ENCODE results near the gene RNF144A.

Gene RNF144A

DNA sequence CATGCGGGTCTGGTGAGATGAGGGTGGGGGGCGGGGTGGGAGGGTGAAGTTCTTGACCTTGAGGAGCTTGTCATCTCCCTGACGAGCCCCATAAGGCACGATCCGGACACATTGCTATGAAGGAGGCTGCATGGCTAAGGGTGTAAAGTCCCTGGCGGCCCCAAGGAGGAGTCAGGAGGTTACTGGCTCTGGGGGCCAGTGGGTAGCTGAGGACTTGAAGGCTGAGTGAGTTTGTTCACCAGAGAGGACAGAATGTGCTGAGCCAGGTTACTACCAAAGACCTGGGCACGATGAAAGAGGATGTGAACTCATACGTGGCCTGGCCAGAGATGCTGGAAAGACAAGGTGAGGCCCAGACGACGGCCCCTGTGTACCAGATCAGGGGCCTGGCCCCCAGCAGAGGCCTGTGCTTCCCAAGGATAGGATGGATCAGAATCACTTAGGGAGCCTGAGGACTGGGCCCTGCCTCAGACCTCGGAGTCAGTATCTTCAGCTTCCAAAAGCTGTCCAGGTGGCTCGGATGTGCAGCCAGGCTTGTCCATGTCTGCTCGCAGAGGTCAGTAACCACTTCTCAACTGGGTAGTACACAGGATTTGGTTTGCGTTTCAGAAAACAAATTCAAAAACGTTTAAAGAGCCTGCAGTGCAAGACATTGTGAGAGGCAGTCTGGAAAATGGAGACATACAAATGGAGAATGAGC, 110.9 kb downstream of the RNF144A start:
- no peaks in the 10 kb centered on the region for H3K9me3 ChIP-seq (ENCODE audit: control insufficient read depth, low read length)
- no peak overlapping the region for H3K27ac ChIP-seq (ENCODE audit: insufficient read depth, low read depth, low read length, poor library complexity, severe bottlenecking)
- no peak overlapping the region for H3K4me3 ChIP-seq (ENCODE audit: insufficient read depth, low read depth, low read length)
- H3K36me3 ChIP-seq (ENCODE audit: control insufficient read depth, insufficient read depth, low read length) = peaks cover 9% of the 10 kb centered on the region
- no peaks in the 10 kb centered on the region for H3K27me3 ChIP-seq (ENCODE audit: control insufficient read depth, insufficient read depth, low read length, poor library complexity, severe bottlenecking)
- WGBS, 2 experiments = 92 to 93% methylated on average over 15 of the region's 15 CpGs
- no peaks in the 10 kb centered on the region for H3K4me1 ChIP-seq (ENCODE audit: control insufficient read depth, insufficient read depth, low read length)

DNA sequence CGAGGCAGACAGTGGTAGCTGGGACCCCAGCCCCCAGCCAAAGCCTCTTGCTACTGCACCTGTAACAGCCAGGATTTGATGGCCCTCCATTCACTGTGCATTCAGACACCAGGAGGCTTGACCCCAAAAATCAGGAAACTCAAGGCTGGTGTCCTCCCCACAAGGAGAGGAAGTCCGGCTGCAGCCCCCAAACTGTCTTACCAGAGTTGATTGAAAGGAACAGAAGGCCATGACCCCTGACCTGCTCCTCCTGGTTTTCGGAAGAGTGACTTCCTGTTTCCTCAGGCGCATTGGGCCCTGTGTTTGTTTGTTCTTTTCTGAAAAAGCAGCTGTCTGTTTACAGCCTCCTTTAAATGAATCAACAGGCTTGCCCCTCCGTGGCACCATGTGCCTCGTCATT, 111.6 kb downstream of the RNF144A start:
- WGBS, 2 experiments = 90% methylated on average over 6 of the region's 6 CpGs
- no peak overlapping the region for H3K4me3 ChIP-seq (ENCODE audit: insufficient read depth, low read depth, low read length)
- no peak overlapping the region for H3K27ac ChIP-seq (ENCODE audit: insufficient read depth, low read depth, low read length, poor library complexity, severe bottlenecking)
- H3K36me3 ChIP-seq (ENCODE audit: control insufficient read depth, insufficient read depth, low read length) = peaks cover 9% of the 10 kb centered on the region
- H3K27me3 ChIP-seq (ENCODE audit: control insufficient read depth, insufficient read depth, low read length, poor library complexity, severe bottlenecking) = no peaks in the 10 kb centered on the region
- H3K9me3 ChIP-seq (ENCODE audit: control insufficient read depth, low read length) = no peaks in the 10 kb centered on the region
- no peaks in the 10 kb centered on the region for H3K4me1 ChIP-seq (ENCODE audit: control insufficient read depth, insufficient read depth, low read length)

- H3K36me3 ChIP-seq (ENCODE audit: control insufficient read depth, insufficient read depth, low read length) = peaks cover 6% of the 10 kb centered on the region
- 91 to 92% methylated on average over 13 of the region's 13 CpGs for WGBS, 2 experiments
- no peaks in the 10 kb centered on the region for H3K9me3 ChIP-seq (ENCODE audit: control insufficient read depth, low read length)
- H3K4me1 ChIP-seq (ENCODE audit: control insufficient read depth, insufficient read depth, low read length) = no peaks in the 10 kb centered on the region
- H3K27ac ChIP-seq (ENCODE audit: insufficient read depth, low read depth, low read length, poor library complexity, severe bottlenecking) = no peak overlapping the region
- no peak overlapping the region for H3K4me3 ChIP-seq (ENCODE audit: insufficient read depth, low read depth, low read length)
- H3K27me3 ChIP-seq (ENCODE audit: control insufficient read depth, insufficient read depth, low read length, poor library complexity, severe bottlenecking) = no peaks in the 10 kb centered on the region
These were observed 112.3 kb downstream of the RNF144A start for GRCh38 chr2:7029291-7030059.

GRCh38 chr2:7030810-7031209, 113.6 kb downstream of the RNF144A start:
- Histone ChIP-seq H3K36me3 (ENCODE audit: control insufficient read depth, insufficient read depth, low read length) (no peaks in the 10 kb centered on the region), H3K4me3 (ENCODE audit: insufficient read depth, low read depth, low read length) (no peak overlapping the region), H3K4me1 (ENCODE audit: control insufficient read depth, insufficient read depth, low read length) (no peaks in the 10 kb centered on the region), H3K27me3 (ENCODE audit: control insufficient read depth, insufficient read depth, low read length, poor library complexity, severe bottlenecking) (no peaks in the 10 kb centered on the region), H3K9me3 (ENCODE audit: control insufficient read depth, low read length) (no peaks in the 10 kb centered on the region), H3K27ac (ENCODE audit: insufficient read depth, low read depth, low read length, poor library complexity, severe bottlenecking) (no peak overlapping the region)
- WGBS, 2 experiments = 92 to 94% methylated on average over 11 of the region's 11 CpGs

GRCh38 chr2:7031547-7032245, 114.5 kb downstream of the RNF144A start:
- no peaks in the 10 kb centered on the region for H3K4me1 ChIP-seq (ENCODE audit: control insufficient read depth, insufficient read depth, low read length)
- H3K9me3 ChIP-seq (ENCODE audit: control insufficient read depth, low read length) = no peaks in the 10 kb centered on the region
- H3K4me3 ChIP-seq (ENCODE audit: insufficient read depth, low read depth, low read length) = no peak overlapping the region
- H3K36me3 ChIP-seq (ENCODE audit: control insufficient read depth, insufficient read depth, low read length) = no peaks in the 10 kb centered on the region
- WGBS, 2 experiments = 91% methylated on average over 25 of the region's 25 CpGs
- no peaks in the 10 kb centered on the region for H3K27me3 ChIP-seq (ENCODE audit: control insufficient read depth, insufficient read depth, low read length, poor library complexity, severe bottlenecking)
- H3K27ac ChIP-seq (ENCODE audit: insufficient read depth, low read depth, low read length, poor library complexity, severe bottlenecking) = no peak overlapping the region

DNA sequence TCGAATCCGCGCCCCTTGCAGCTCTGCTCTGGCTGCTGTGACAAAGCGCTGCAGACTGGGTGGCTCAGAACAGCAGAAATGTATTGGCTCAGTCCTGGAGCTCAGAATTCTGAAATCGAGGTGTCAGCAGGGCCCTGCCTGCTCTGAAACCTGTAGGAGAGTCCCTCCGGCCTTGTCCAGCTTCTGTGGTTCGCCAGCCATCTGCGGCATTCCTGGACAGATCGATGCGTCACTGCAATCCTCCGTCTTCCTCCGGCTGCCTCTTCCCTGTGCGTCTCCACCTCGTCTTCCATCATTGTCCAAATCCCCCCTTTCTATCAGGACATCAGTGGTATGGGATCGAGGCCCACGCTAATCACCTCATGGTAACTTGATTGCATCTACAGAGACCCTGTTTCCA, 115.2 kb downstream of the RNF144A start:
- H3K4me3 ChIP-seq (ENCODE audit: insufficient read depth, low read depth, low read length) = no peak overlapping the region
- H3K27me3 ChIP-seq (ENCODE audit: control insufficient read depth, insufficient read depth, low read length, poor library complexity, severe bottlenecking) = no peaks in the 10 kb centered on the region
- WGBS, 2 experiments = 95 to 96% methylated on average over 16 of the region's 16 CpGs
- H3K4me1 ChIP-seq (ENCODE audit: control insufficient read depth, insufficient read depth, low read length) = no peaks in the 10 kb centered on the region
- H3K9me3 ChIP-seq (ENCODE audit: control insufficient read depth, low read length) = no peaks in the 10 kb centered on the region
- no peak overlapping the region for H3K27ac ChIP-seq (ENCODE audit: insufficient read depth, low read depth, low read length, poor library complexity, severe bottlenecking)
- H3K36me3 ChIP-seq (ENCODE audit: control insufficient read depth, insufficient read depth, low read length) = no peaks in the 10 kb centered on the region

DNA sequence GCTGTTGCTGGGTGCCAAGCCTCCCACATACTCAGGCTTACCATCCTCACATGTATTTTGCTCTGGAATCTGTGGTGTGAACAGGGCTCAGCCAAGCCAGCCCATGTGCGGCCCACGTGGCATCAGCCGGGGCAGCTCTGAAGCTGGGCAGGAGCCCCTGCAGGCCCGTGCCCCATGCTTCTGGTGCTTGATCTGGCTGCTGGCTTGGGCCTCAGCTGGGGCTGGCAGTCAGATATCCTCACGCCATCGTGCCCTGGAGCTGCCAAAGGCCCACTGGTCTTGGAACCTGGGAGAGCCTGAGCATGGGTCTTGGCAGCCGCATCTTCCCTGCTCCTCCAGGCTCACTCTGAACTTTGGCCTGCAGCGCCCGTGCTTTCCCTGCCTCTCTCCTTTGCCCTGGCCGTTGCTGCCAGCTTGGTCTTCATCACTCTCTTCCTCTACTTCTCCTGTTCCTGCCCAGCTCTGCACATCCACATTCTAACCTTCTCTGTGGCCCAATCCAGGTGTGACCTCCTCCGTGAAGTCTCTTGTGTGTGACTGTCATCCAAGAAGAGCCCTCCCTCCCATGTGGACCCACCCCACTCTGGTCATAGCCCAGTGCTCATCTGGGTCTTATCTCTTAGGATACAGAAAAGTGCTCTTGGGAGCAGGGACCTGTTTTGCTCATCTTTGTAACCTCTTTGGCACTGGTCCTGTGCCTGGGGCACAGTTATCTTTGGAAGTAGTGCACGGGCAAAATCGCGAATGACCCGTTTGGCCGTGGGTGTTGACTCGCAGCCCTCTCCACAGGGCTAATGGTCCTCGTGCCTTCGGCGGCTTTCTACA, 116.1 kb downstream of the RNF144A start:
- Histone ChIP-seq H3K4me1 (ENCODE audit: control insufficient read depth, insufficient read depth, low read length) (no peaks in the 10 kb centered on the region), H3K27ac (ENCODE audit: insufficient read depth, low read depth, low read length, poor library complexity, severe bottlenecking) (no peak overlapping the region), H3K36me3 (ENCODE audit: control insufficient read depth, insufficient read depth, low read length) (no peaks in the 10 kb centered on the region), H3K4me3 (ENCODE audit: insufficient read depth, low read depth, low read length) (no peak overlapping the region), H3K9me3 (ENCODE audit: control insufficient read depth, low read length) (no peaks in the 10 kb centered on the region), H3K27me3 (ENCODE audit: control insufficient read depth, insufficient read depth, low read length, poor library complexity, severe bottlenecking) (no peaks in the 10 kb centered on the region)
- WGBS, 2 experiments = 94 to 95% methylated on average over 20 of the region's 20 CpGs

DNA sequence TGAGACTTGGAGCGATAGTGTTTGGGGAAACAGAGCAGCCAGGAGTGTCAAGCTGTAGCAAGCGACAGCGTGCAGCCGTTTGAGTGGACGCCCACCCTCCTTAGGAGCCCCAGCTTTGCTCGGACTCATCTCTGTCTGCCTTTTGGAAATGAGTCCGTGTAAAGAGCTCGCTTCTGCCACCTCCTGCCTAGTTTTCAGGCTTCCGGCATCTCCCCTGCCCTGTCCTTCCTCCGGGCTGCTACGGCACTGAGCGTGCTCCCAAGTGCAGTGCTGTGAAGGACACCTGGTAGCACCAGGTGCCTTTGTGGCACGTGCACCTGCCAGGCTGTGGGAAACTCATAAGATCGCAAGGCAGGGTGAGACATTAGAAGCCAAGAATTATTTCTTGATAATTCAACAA, 117.1 kb downstream of the RNF144A start:
- Histone ChIP-seq H3K36me3 (ENCODE audit: control insufficient read depth, insufficient read depth, low read length) (no peaks in the 10 kb centered on the region), H3K4me3 (ENCODE audit: insufficient read depth, low read depth, low read length) (no peak overlapping the region), H3K9me3 (ENCODE audit: control insufficient read depth, low read length) (no peaks in the 10 kb centered on the region), H3K27me3 (ENCODE audit: control insufficient read depth, insufficient read depth, low read length, poor library complexity, severe bottlenecking) (no peaks in the 10 kb centered on the region), H3K4me1 (ENCODE audit: control insufficient read depth, insufficient read depth, low read length) (no peaks in the 10 kb centered on the region), H3K27ac (ENCODE audit: insufficient read depth, low read depth, low read length, poor library complexity, severe bottlenecking) (no peak overlapping the region)
- 81 to 82% methylated on average over 14 of the region's 14 CpGs for WGBS, 2 experiments

GRCh38 chr2:7035884-7036283, 118.7 kb downstream of the RNF144A start:
- H3K36me3 ChIP-seq (ENCODE audit: control insufficient read depth, insufficient read depth, low read length) = no peaks in the 10 kb centered on the region
- no peaks in the 10 kb centered on the region for H3K9me3 ChIP-seq (ENCODE audit: control insufficient read depth, low read length)
- no peaks in the 10 kb centered on the region for H3K27me3 ChIP-seq (ENCODE audit: control insufficient read depth, insufficient read depth, low read length, poor library complexity, severe bottlenecking)
- H3K4me1 ChIP-seq (ENCODE audit: control insufficient read depth, insufficient read depth, low read length) = no peaks in the 10 kb centered on the region
- H3K4me3 ChIP-seq (ENCODE audit: insufficient read depth, low read depth, low read length) = no peak overlapping the region
- no peak overlapping the region for H3K27ac ChIP-seq (ENCODE audit: insufficient read depth, low read depth, low read length, poor library complexity, severe bottlenecking)
- WGBS, 2 experiments = 96% methylated on average over 13 of the region's 13 CpGs

Data from ectodermal cell (in vitro differentiated cells).